OCI-LY7 (cell line): Measurements from ENCODE around the gene CCDC192. TPM values are rescaled to one million over a fixed set of nuclear protein-coding genes. Genes with fewer than 3 reads are reported as not detected.

Experiments used
- BruUV-seq: library from RNA; stranded (reverse); fragments of 400-500 nt; replicated peaks from 2 replicates; lab custom pipeline; 2021; lab: Mats Ljungman, UMichigan
- CTCF ChIA-PET: fragments of 300-600 bp; sonication (Branson Sonifier 250); formaldehyde crosslinking; loops from one replicate; lab custom pipeline; 2022; ENCODE audit warnings: antibody characterized with exemption; ENCODE audit not compliant: unreplicated experiment; lab: Charles Lee
- POLR2A ChIA-PET: fragments of 300-600 bp; sonication (Branson Sonifier 250); formaldehyde crosslinking; loops from one replicate; lab custom pipeline; 2022; ENCODE audit warnings: antibody characterized with exemption; lab: Charles Lee
- DNase-seq: peaks from one replicate; pipeline ENCODE4 v3.0.0-alpha.2; 2015; ENCODE audit warnings: low spot score
- H2AFZ ChIP-seq: fragments of 200-600 bp; sonication (generic), shearing (Covaris generic); 2 replicates; pipeline ENCODE4 v1.6.1; 2014; ENCODE audit warnings: mild to moderate bottlenecking, antibody characterized with exemption, low read length, moderate library complexity
- H3K27ac ChIP-seq: fragments of 200-600 bp; sonication (generic); 2 replicates; pipeline ENCODE4 v1.5.1; 2014; ENCODE audit warnings: mixed run types, low read depth, mild to moderate bottlenecking, moderate library complexity, low read length, inconsistent platforms; ENCODE audit not compliant: poor library complexity, severe bottlenecking
- H3K36me3 ChIP-seq: fragments of 200-600 bp; sonication (generic); 2 replicates; pipeline ENCODE4 v1.6.1; 2014; ENCODE audit warnings: mild to moderate bottlenecking, antibody characterized with exemption, low read length, moderate library complexity, mixed read lengths; ENCODE audit not compliant: insufficient read depth
- H3K4me1 ChIP-seq: fragments of 200-600 bp; sonication (generic); 2 replicates; pipeline ENCODE4 v1.5.1; 2014; ENCODE audit warnings: mild to moderate bottlenecking, low read length; ENCODE audit not compliant: insufficient read depth, poor library complexity, severe bottlenecking
- H3K4me2 ChIP-seq: fragments of 200-600 bp; sonication (generic); 2 replicates; pipeline ENCODE4 v1.6.1; 2014; ENCODE audit warnings: mild to moderate bottlenecking, low read length
- H3K4me3 ChIP-seq: fragments of 200-600 bp; sonication (generic); 2 replicates; pipeline ENCODE4 v1.5.1; 2014; ENCODE audit warnings: mild to moderate bottlenecking, low read depth, low read length; ENCODE audit not compliant: poor library complexity, severe bottlenecking
- H3K79me2 ChIP-seq: fragments of 200-600 bp; sonication (generic); 2 replicates; pipeline ENCODE4 v1.6.1; 2016; ENCODE audit warnings: low read depth, mild to moderate bottlenecking, low read length, moderate library complexity, mixed read lengths; ENCODE audit not compliant: insufficient read depth
- H3K9me2 ChIP-seq: fragments of 200-600 bp; sonication (generic); 2 replicates; pipeline ENCODE4 v1.6.1; 2016; ENCODE audit warnings: mild to moderate bottlenecking, low read length, mixed read lengths; ENCODE audit not compliant: insufficient read depth
- H3K9me3 ChIP-seq: fragments of 200-600 bp; sonication (generic); 2 replicates; pipeline ENCODE4 v1.6.1; 2014; ENCODE audit warnings: mild to moderate bottlenecking, mixed run types, low read length, mixed read lengths
- H4K20me1 ChIP-seq: fragments of 200-600 bp; sonication (generic); 2 replicates; pipeline ENCODE4 v1.6.1; 2014; ENCODE audit warnings: mild to moderate bottlenecking, antibody characterized with exemption, low read length, moderate library complexity, mixed read lengths; ENCODE audit not compliant: insufficient read depth
- EZH2phosphoT487 ChIP-seq: fragments of 200-600 bp; sonication (generic); IDR thresholded peaks from 2 replicates; pipeline ENCODE4 v1.6.1; 2018; ENCODE audit warnings: low read depth, borderline replicate concordance, mild to moderate bottlenecking, mixed run types, antibody characterized with exemption, low read length, moderate library complexity, mixed read lengths
- intact Hi-C: fragments of 100-400 bp; cut with micrococcal nuclease; formaldehyde crosslinking; loops from one replicate; pipeline ENCODE4 v1.10.0; 2022; ENCODE audit not compliant: unreplicated experiment
- total RNA-seq, 2 experiments: library from RNA; depleted of rRNA in 1 of 2; stranded (reverse); fragments of >200 nt in 1 of 2; shearing (Covaris generic) in 1 of 2; gene quantifications; 2 replicates each; pipeline ENCODE4 v1.2.3, GENCODE V29; 2014 to 2022
- TF ChIP-seq, protein P1 (sequence below): fragments of 200-600 bp; sonication (generic); conservative IDR thresholded peaks from 2 replicates; pipeline ENCODE4 v1.5.1; 2014; ENCODE audit warnings: mild to moderate bottlenecking, antibody characterized with exemption, low read length, moderate library complexity, mixed read lengths

CCDC192 gene
- total RNA-seq, 2 experiments from 2014 or later, result not detected

GRCh38 chr5:127871503-127872153 lies 168.4 kb downstream of the CCDC192 start:
- intact Hi-C loops, result no loop called here
- Histone ChIP-seq H3K4me2 (no peak overlapping the region), H3K27ac (no peak overlapping the region)

DNA sequence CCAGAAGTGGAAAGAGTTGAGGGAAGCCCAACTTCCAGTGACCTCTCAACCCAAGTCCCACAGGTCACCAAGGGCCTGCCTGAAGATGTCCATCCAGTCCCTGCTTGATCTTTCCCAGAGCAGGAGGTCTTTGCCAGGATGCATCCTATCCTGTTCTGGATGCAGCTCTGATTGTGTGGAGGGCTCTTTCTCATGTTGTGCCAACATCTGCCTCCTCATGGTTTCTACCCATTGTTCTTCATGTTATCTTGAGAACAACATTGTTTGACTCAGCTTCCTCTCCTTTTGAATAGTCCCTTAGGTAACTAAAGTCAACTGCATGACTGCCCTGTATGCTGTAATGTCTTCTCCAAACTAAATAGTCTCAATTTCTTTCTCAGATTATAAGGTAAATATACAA lies 169.3 kb downstream of the CCDC192 start:
- CTCF ChIA-PET, result no interaction called here
- no peaks in the 10 kb centered on the region for H3K4me1 ChIP-seq
- no peak overlapping the region for H2AFZ ChIP-seq
- intact Hi-C loops, result no loop called here
- H3K36me3 ChIP-seq, result no peaks in the 10 kb centered on the region
- no peak for DNase-seq
- no peaks in the 10 kb centered on the region for H4K20me1 ChIP-seq
- TF ChIP-seq EZH2phosphoT487, result no peak
- TF ChIP-seq, protein P1, sequence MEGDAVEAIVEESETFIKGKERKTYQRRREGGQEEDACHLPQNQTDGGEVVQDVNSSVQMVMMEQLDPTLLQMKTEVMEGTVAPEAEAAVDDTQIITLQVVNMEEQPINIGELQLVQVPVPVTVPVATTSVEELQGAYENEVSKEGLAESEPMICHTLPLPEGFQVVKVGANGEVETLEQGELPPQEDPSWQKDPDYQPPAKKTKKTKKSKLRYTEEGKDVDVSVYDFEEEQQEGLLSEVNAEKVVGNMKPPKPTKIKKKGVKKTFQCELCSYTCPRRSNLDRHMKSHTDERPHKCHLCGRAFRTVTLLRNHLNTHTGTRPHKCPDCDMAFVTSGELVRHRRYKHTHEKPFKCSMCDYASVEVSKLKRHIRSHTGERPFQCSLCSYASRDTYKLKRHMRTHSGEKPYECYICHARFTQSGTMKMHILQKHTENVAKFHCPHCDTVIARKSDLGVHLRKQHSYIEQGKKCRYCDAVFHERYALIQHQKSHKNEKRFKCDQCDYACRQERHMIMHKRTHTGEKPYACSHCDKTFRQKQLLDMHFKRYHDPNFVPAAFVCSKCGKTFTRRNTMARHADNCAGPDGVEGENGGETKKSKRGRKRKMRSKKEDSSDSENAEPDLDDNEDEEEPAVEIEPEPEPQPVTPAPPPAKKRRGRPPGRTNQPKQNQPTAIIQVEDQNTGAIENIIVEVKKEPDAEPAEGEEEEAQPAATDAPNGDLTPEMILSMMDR, result no peak
- H3K27ac ChIP-seq, result no peak overlapping the region
- no peaks in the 10 kb centered on the region for H3K9me2 ChIP-seq
- no peak overlapping the region for H3K4me2 ChIP-seq
- BruUV-seq, result no TSS peak
- POLR2A ChIA-PET, result interaction anchor here (0.7 to 1.4 kb wide), 3 partner anchors 9 to 553 kb away, joined by 3 to 4 read pairs (median 3); no protein-coding TSS in a partner anchor
- no peaks in the 10 kb centered on the region for H3K79me2 ChIP-seq
- no peak overlapping the region for H3K4me3 ChIP-seq
- no peaks in the 10 kb centered on the region for H3K9me3 ChIP-seq

More at GRCh38 chr5:127871503-127872153, 168.4 kb downstream of the CCDC192 start:
- no peaks in the 10 kb centered on the region for H3K9me3 ChIP-seq
- no peaks in the 10 kb centered on the region for H3K4me1 ChIP-seq
- DNase-seq, result no peak
- POLR2A ChIA-PET, result interaction anchor here (0.6 to 1.4 kb wide), 4 partner anchors 10 to 1430 kb away, joined by 3 to 4 read pairs (median 3); no protein-coding TSS in a partner anchor
- H3K9me2 ChIP-seq, result no peaks in the 10 kb centered on the region
- no peaks in the 10 kb centered on the region for H4K20me1 ChIP-seq
- CTCF ChIA-PET, result no interaction called here
- H3K79me2 ChIP-seq, result no peaks in the 10 kb centered on the region
- H3K36me3 ChIP-seq, result no peaks in the 10 kb centered on the region
- BruUV-seq, result no TSS peak
- H3K4me3 ChIP-seq, result no peak overlapping the region
- no peak overlapping the region for H2AFZ ChIP-seq
- TF ChIP-seq EZH2phosphoT487, result no peak
- TF ChIP-seq, protein P1, result no peak
